ENCODE measurements around the gene ADAMTS3. TPM values are rescaled to one million over a fixed set of nuclear protein-coding genes. Genes with fewer than 3 reads are reported as not detected.

ADAMTS3 gene
- total RNA-seq, 2 donors from 2014 or later: 0.12 to 0.25 TPM

DNA sequence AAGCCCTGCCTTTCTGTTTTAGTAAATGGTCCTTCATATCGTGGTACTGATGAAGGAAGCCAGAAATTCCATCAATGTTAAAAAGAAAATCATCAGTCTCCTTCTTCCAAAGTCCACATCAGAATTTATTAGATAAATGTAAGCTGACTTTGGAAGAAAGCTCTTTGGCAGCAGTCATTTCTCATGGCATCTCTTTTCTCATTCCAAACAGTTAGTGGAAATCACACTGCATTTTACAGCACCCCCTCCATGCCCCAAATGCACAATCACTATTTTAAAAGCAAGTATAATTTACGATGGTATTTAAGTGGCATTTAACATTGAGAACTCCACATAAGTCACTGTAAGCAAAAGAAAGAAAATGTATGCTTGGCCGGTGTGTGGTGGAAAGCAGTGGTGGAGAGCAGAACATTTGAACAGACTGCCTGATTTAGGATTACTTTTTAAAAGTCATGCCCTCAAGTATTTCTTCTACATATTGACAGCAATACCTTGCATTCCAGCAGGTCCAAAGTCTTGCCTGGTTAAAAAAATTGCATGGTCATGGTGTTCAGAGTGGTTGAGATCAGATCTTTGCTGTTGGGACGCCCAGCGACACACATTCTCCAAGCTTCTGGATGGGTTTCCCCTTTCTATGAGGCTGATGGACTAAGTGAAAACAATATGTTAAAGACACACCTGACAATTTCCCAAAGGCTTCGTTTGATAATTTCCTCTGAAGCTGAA is 248.6 kb downstream of the ADAMTS3 start:
- no peak for DNase-seq
- ATAC-seq: no peak
- intact Hi-C loops (cut with DNase I, micrococcal nuclease): loop anchor here in 1 of 2 donors (10.0 kb wide), 1 partner anchor 144 kb away; no protein-coding TSS in a partner anchor

DNA sequence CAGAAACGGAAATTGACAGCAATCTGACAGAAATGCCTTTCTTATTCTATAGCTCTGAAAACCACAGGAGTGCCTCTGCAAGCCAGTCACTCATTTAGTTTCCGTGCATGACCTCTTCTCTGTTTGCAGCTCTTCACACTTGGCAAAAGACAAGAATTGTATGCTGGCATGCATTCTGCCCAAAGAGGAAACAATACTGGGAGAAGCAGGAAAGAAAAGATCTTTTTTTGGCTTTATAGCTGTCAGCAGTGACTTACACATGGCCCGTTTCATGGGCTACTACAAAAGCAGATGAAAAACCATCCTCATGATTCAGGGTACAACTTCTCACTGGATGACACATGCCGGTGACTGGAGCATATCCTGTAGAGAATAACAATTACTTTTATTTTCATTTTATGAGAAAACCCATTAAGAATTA is 249.4 kb downstream of the ADAMTS3 start:
- DNase-seq (no peak), ATAC-seq (no peak)
- intact Hi-C loops (cut with DNase I, micrococcal nuclease): loop anchor here in 1 of 2 donors (10.0 kb wide), 1 partner anchor 145 kb away; no protein-coding TSS in a partner anchor

DNA sequence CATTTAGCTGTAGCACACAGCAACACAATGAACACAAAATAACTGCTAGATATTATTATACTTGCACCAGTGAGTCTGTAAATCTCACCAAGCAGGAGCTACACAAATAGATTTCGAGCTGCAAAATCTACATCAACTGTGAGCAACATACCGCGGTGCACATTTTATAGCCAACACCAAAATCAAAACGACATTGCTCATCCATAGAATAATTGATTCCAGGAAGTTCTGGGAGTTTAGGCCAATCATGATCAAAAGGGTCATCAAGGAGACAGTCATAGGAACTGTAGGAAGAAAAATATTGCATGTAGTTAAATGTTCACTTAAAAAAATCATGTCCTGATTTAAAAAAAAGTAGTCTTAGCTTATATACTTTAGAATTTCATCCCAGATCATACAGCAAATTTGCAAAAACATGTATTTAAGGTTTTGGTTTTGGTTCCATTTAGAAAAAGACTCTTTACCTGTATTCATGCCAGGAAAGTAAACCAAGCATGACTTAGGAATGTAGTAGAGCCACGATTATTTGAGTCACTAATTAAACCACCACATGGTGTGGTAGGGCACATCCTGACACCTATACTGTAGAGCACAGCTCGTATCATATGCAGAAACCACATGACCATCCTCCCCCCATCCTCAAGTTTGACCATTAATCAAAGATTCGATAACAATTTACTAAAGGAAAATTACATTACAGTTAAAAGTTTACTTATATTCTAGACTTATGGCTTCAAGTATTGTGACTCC is 250.4 kb downstream of the ADAMTS3 start:
- ATAC-seq (no peak), DNase-seq (no peak)
- intact Hi-C loops (cut with DNase I, micrococcal nuclease): no loop called here

DNA sequence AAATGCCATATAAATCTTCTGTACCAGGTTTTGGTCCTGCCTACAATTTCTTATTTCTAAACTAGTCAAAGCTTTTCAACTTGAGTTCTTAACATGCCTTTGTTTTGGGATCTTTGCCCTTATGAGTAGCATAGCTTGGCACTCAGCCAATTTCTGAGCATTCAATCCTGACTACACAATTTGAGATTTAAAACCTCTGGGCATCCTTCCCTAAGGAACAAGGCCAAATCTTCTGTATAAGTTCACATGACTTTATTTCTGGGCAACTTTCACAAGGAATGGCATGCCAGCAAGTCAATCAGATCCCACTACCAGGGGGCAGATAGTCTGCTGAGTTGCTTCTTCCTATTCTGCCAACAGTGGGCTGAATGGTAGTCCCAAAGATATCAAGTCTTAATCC is 254.2 kb downstream of the ADAMTS3 start:
- no peak for ATAC-seq
- peak in 1 of 2 donors; percentile 4 for DNase-seq
- intact Hi-C loops (cut with DNase I, micrococcal nuclease): no loop called here

DNA sequence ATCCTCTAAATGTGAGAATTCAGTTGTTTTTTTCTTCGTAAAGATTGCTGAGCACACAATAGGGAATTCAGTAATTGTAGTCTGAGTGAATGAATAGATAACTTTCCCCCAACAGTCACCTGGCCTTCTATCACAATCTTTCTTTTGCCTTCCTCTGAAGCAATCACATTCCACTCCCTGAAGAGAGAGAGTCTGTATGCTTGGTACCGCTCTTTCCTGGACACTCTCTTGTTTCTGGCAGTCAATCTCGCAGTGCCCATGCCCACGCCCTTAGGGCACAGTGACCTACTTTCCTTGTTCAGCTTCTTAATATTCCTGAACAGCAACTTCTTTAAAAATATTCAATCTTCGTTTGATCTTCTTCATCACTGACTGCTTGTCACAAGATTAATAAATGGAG is 255.9 kb downstream of the ADAMTS3 start:
- intact Hi-C loops (cut with DNase I, micrococcal nuclease): no loop called here
- ATAC-seq (no peak), DNase-seq (no peak)

DNA sequence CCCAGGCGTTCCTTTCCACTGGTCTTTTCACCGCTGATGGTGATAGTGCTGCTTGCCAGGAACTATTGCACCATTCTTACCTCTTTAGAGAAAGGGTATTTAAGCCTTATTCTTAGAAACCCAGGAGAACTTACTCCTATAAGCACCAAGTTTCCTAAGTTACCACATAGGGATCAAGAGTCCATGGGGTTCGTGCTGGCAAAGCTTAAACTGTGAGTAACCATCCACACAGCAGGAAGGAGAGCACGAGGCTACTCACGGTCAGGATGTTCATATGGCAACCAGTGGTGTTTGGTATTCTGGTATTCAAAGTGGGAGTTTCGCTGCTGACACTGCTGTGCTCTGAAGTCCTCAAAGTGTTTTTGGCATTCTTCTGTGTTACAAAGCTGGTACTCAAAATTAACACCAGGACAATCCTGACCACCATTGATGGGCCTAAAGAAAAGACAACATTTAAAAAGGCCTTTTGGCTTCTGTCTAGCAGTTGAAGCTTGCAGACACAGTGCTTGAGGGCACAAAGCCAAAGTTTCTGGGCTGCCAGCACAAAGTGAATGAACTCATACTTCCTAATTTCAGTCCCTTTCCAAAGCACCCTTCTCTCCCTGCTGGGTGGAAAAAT is 256.9 kb downstream of the ADAMTS3 start:
- ATAC-seq: no peak
- intact Hi-C loops (cut with DNase I, micrococcal nuclease): no loop called here
- DNase-seq: peak; percentile 28 to 29

DNA sequence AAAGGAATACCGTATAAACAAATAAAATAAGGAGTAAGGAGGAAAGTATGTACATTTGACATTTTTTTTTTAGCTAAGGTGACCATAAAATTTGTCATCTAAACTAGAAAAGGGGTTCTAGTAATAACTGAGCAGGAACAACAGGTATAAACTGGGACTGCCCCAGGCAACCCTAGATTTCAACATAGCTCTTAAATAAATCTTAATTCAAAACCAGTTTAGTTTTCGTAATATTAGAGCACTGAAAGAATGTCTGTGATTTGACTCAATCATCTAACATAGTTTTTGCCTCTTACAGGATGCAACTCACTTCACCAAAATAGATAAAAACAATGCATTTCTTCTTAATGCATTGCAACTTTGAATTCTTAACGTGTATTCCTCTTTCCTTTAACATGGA is 257.7 kb downstream of the ADAMTS3 start:
- DNase-seq: no peak
- no peak for ATAC-seq
- intact Hi-C loops (cut with DNase I, micrococcal nuclease): no loop called here

DNA sequence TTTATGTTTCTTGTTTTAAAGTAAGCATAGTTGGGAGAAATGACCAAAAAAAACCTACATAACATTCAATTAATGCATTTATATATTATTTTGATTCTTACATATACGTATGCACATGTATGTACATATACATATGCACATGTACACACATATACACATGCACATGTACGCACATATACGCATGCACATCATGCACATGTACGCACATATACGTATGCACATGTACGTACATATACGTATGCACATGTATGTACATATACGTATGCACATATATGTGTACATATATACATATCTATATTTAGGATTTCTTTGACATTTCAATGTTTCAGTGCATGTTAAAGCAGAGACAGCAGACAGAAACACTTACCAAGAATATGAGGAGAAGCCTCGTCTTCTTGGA is 263.4 kb downstream of the ADAMTS3 start:
- intact Hi-C loops (cut with DNase I, micrococcal nuclease): no loop called here
- ATAC-seq (no peak), DNase-seq (no peak)

DNA sequence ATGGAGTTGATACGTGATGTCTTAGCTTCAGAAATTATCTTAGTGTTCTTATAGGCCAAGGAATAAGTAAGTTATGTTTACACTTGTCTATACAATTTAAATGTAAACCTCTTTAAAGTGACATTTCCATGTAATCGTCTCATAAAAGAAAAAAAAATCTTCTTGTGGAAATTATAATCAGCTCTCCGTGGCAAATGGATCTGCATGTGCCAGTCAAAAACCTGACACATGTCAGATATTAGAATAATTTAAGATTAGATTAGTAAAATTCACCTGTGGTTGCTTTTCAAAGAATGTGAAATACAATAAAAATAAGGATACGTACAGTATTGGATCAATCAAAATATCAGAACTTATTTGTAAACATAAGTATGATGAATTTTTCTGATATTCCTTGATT is 263.9 kb downstream of the ADAMTS3 start:
- intact Hi-C loops (cut with DNase I, micrococcal nuclease): no loop called here
- DNase-seq (no peak), ATAC-seq (no peak)

DNA sequence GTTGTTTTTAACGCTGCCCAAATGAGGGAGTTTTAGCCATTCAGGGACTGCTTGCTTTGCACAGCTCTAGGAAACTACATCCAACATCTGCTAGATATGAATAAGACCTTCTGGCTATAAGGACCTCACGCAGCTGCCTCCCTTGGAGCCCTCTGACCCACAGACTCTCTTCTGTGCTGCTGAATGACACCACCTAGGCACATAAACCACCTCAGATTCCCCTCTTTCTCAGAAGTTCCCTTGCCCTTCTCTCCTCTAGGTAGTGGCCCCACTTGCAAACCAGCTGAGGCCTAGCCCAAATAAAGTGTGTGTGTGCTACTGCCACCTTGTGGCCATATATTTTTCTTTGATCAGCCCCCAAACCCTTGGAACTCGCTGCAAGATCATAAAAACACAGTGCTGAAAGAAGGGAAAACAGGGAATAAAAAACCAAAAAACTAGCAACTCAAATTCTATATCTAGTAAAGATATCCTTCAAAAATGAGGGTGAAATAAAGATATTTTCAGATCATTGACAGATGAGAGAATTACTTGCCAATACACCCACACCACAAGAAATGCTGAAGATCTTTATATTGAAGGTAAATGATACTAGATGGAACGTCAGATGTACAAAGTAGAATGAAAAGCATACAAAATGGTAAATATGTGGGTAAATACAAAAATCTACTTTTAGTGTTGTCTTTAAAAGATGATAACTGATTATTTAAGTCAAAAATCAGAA is 265.9 kb downstream of the ADAMTS3 start:
- intact Hi-C loops (cut with DNase I, micrococcal nuclease): no loop called here
- ATAC-seq (peak; percentile 68), DNase-seq (peak in 1 of 2 donors; percentile 25)

DNA sequence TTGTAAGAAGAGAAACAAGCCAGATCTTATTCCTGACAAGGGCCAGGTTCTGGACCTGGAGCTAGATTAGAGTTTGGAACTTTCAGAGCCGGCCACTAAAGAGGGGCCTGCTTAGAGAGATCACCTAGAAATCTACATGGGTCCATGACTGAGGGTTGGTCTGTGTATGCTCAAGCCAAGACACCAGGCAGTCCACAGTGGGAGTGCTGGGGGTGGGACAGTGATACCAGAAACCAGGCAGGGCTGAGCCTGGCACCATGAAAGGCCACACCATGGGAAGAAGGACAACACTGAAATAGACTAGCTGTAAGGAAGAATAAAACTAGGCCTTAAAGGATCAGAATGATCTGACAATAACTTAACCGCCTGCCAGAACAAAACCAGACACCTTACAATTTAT is 267.3 kb downstream of the ADAMTS3 start:
- intact Hi-C loops (cut with DNase I, micrococcal nuclease): no loop called here
- ATAC-seq: no peak
- DNase-seq: no peak

DNA sequence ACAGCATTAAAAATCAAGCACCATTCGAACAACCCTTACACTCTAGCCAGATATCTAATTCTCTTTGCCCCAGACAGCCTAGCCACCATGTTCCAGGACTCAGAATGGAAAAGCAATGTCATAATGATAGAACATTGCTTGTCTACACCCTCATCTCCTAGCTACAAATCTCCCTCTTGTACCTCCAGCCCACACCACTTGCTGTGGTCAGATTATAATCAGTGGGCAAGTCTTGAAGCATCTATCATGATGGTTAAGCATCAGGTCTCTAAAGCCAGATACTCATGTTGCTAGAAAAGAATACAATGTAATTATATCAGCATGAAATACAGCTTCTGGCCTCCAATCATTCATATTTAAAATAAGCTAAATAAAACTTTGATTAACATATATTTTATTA is 268.9 kb downstream of the ADAMTS3 start:
- ATAC-seq (no peak), DNase-seq (no peak)
- intact Hi-C loops (cut with DNase I, micrococcal nuclease): no loop called here

DNA sequence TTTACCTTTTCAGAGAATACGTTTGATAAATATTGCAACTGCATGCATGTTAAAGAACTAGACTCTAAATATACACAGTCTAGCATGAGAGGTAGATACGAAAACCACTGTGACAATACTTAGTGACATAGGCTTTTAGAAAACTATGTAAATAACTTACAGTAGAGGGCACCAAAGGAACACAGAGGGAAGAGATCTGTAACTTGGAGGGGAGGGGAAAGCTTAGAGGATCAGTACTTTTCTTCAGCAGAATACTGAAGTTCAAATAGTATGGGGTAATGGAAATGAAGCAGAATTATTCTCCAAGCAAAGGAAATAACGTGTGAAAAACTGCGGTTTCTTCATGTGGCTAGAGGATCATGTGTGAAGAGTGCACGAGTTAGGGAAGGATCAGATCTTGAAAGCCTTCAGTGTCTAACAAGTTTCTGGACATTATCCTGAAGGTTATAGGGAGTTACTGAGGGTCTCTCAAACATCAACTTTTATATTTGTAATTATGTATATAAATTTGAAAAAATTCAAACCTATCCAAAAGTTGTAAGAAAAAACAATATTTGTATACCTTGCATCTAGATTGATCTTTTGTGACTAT is 273.0 kb downstream of the ADAMTS3 start:
- intact Hi-C loops (cut with DNase I, micrococcal nuclease): no loop called here

DNA sequence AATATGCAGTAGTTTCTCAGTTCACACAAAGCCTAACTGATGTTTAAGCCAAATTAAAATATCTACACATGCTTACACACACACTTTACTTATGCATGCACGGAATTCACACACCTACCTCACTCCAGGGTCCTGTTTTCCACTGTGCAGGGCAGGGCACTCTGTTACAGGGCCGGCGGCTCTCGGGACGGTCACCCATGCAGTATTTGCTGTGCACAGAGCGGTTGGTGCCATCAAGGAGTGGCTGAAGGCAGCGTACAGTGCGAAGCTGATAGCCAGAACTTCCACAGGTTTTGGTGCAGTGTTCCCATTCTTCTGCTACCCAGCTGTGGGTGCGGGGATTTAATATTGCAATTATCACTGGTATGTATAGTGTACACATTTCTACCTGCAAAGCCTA is 278.3 kb downstream of the ADAMTS3 start:
- ATAC-seq (no peak), DNase-seq (no peak)
- intact Hi-C loops (cut with DNase I, micrococcal nuclease): no loop called here

More for the DNA sequence above, 273.0 kb downstream of the ADAMTS3 start:
- DNase-seq (no peak), ATAC-seq (peak; percentile 64)

DNA sequence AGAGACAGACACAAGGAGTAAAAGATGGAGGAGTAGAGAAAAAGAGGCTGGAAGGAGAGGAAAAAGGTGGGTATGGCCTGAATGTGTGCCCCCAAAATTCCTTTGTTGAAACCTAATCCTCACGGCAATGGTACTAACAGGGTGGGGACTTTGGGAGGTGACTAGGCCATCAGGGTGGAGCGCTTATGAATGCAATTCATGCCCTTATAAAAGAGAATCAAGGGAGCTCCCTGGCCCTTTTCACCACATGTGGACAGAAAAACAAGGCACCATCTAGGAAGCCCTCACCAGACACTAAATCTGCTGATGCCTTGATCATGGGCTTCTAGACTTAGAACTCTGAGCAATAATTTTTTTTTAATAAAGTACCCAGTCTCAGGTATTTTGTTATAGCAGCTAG is 282.1 kb downstream of the ADAMTS3 start:
- DNase-seq (no peak), ATAC-seq (no peak)
- intact Hi-C loops (cut with DNase I, micrococcal nuclease): no loop called here

DNA sequence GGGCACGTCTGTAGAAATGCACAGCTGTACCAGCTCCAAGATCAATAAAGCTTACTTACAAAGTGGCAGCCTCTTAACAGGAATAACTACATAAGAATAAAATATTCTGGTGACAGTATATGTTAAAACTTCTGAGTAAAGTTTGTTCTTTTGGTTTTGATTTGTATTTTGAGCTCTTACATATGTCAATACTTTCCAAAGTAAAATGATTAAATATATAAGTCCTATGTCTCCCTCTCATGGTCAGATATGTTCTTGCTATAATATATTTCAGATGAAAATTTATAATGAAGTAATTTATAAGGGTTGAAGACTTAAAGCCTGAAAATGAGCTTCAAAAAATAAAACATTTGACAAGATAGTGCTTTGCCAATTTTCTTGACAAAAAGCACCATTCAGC is 282.8 kb downstream of the ADAMTS3 start:
- intact Hi-C loops (cut with DNase I, micrococcal nuclease): no loop called here
- no peak for DNase-seq
- no peak for ATAC-seq

DNA sequence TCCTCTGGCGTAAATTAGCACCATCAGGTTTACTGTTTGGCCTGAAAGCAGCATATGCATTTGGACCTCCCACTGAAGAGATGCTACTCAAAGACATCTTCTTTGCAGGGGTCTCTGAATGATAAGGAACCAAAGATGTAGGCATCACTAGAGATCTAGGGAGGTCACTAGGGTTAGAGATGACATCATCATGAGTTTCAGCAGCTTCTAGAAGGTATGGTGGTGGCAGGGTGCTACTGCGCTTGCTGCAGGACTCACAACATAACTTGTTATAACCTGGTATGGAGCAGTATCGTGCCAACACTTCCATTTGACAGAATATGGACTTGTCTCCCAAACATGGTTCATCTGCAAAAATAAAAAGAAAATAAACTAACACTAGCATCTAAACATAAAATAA is 285.7 kb downstream of the ADAMTS3 start:
- ATAC-seq (no peak), DNase-seq (no peak)
- intact Hi-C loops (cut with DNase I, micrococcal nuclease): no loop called here

DNA sequence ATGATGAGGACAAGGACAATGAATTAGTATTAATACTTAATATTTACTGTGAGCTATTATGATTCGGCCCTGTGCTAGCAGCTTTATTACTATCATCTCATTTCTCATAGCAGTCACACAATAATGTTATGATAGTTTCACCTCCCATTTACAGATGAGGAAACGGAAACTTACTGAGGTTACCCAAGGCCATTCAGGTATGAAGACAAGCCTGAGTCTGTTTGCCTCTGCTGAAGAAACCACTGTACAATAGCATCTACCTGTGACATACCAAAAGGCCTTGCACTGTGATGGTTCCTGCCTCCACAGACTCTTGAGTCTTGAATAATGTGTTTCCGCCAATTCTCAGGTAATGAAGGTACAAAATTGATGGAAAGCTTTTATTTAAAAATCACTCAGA is 288.8 kb downstream of the ADAMTS3 start:
- intact Hi-C loops (cut with DNase I, micrococcal nuclease): no loop called here
- ATAC-seq (no peak), DNase-seq (no peak)

DNA sequence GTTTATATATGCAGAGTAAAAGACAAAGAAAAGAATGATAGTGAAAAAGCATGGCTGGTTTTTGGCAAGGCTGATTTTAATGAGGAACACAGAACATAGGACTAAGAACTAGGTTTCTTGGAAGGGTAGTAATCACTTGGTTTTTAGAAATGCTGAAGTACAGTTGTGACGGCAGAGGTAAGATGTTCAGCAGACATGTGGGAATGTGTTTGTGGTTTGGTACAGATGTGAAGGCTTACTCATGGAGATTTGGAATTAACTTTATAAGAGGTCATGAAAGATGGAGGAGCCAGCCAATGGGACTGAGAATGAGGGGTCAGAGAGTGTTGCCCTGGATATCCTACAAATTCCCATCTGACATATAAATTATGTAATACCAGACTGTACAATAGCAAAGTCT is 293.6 kb downstream of the ADAMTS3 start:
- intact Hi-C loops (cut with DNase I, micrococcal nuclease): no loop called here
- DNase-seq (no peak), ATAC-seq (no peak)
